Gastrocnemius medialis (tissue), 4 donors: ENCODE results near the gene CDRT15L2.
"Not testable (repeated sequence)": the region's sequence is repeated elsewhere in the genome, so short reads cannot be mapped to it uniquely, and the experiment has no call there.

Source experiments
- CTCF ChIP-seq, 5 experiments: fragments of 450-650 bp in 3 of 5; fragments of 200-600 bp in 2 of 5; sonication (generic) in 2 of 5; IDR thresholded peaks in 4 of 5; conservative IDR thresholded peaks in 1 of 5; 1 replicate in 4 of 5; 2 replicates in 1 of 5; pipeline ENCODE4 v1.5.1; 2016 to 2019; ENCODE audit warnings: antibody characterized with exemption in 5 of 5, mild to moderate bottlenecking in 3 of 5, moderate library complexity in 3 of 5
- POLR2A ChIP-seq, 2 donors: fragments of 450-650 bp; IDR thresholded peaks; one replicate each; pipeline ENCODE4 v1.6.1; 2017; ENCODE audit warnings: antibody characterized with exemption in 2 of 2, mild to moderate bottlenecking in 2 of 2, moderate library complexity in 2 of 2

- TF ChIP-seq CTCF (IDR thresholded peaks at IDR 0.05 in 4 of 5, conservative IDR thresholded peaks at IDR 0.05 in 1 of 5); POLR2A (IDR thresholded peaks at IDR 0.05): not testable (repeated sequence)
Observed at GRCh38 chr17:20533206-20533605, 46.3 kb upstream of the CDRT15L2 start.
